Kidney epithelial cell (primary cell): ENCODE data around the gene KCNQ2. TPM values are rescaled to one million over a fixed set of nuclear protein-coding genes. Genes with fewer than 3 reads are reported as not detected.

ENCODE experiments used
- DNase-seq: peaks from one replicate; pipeline ENCODE4 v3.0.0-alpha.2; 2010; ENCODE audit warnings: low read depth
- H3K27me3 ChIP-seq: 2 replicates; pipeline ENCODE4 v1.6.0; 2011; ENCODE audit warnings: low read length; ENCODE audit not compliant: control insufficient read depth, insufficient read depth
- H3K36me3 ChIP-seq: 2 replicates; pipeline ENCODE4 v1.5.1; 2011; ENCODE audit warnings: low read length; ENCODE audit not compliant: control insufficient read depth, insufficient read depth
- H3K4me3 ChIP-seq: 2 replicates; pipeline ENCODE4 v1.5.1; 2011; ENCODE audit warnings: low read depth, mild to moderate bottlenecking, control low read depth, low read length
- total RNA-seq: library from RNA; depleted of rRNA; stranded (reverse); fragments of >200 nt; gene quantifications from 2 replicates; pipeline ENCODE4 v1.2.3, GENCODE V29; 2015
- TF ChIP-seq, protein P1 (sequence below): IDR thresholded peaks from 2 replicates; pipeline ENCODE4 v1.5.1; 2011; ENCODE audit warnings: mild to moderate bottlenecking, moderate library complexity, low read length, control low read depth, inconsistent platforms; ENCODE audit not compliant: insufficient read depth, poor library complexity, severe bottlenecking

Gene KCNQ2
- total RNA-seq, 1 donor from 2014 or later, result 0.04 TPM

DNA sequence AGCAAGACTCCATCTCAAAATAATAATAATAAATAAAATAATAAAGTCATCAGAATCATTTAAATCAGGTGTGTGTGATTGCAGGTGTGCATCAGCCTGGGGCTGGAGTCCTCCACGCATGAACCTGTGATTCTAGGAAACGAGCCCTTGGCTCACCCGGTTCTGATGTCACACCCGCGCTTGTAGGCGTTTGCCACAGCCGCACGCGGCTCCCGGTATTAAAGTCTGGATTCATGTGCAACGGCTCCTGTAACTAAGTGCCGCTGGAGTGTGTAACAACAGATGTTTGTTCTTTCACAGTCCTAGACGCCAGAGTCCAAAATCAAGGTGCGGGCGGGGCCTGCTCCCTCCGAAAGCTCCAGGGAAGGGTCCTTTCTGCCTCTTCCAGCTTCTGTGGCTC is 45.2 kb downstream of the KCNQ2 start:
- Histone ChIP-seq H3K27me3 (peaks cover 5% of the 10 kb centered on the region), H3K36me3 (no peaks in the 10 kb centered on the region), H3K4me3 (no peak overlapping the region)
- TF ChIP-seq, protein P1, sequence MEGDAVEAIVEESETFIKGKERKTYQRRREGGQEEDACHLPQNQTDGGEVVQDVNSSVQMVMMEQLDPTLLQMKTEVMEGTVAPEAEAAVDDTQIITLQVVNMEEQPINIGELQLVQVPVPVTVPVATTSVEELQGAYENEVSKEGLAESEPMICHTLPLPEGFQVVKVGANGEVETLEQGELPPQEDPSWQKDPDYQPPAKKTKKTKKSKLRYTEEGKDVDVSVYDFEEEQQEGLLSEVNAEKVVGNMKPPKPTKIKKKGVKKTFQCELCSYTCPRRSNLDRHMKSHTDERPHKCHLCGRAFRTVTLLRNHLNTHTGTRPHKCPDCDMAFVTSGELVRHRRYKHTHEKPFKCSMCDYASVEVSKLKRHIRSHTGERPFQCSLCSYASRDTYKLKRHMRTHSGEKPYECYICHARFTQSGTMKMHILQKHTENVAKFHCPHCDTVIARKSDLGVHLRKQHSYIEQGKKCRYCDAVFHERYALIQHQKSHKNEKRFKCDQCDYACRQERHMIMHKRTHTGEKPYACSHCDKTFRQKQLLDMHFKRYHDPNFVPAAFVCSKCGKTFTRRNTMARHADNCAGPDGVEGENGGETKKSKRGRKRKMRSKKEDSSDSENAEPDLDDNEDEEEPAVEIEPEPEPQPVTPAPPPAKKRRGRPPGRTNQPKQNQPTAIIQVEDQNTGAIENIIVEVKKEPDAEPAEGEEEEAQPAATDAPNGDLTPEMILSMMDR, result no peak
- DNase-seq, result no peak

DNA sequence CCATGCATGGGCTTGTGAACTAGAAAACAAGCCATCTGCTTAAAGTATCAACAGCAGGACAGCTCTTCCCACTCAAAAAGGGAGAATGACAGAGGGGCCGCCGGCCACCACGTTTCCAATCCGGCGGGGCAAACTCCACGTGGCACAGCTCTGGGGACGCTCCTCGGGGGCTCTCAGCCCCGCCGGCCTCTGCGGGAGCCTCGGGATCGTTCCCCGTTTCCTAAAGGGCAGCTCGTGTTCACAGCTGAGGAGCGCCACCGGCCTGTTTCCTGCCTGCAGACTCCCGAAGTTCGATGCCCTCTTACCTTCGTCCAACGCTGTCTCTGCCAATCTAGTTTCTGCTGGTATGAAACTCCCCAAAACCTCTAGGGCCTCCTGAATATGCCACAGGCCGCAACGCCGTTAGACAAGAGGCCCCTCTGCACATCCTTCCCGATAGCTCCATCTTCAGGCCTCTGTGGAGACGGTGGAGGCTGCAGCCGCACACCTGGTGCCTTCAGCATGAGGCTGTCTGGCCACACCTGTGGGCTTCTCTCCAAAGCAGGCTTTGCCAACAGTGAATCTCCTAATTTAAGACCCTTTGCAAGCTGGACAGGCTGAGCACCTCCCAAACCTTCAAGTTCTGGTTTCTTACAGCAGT is 46.5 kb downstream of the KCNQ2 start:
- Histone ChIP-seq H3K36me3 (no peaks in the 10 kb centered on the region), H3K4me3 (no peak overlapping the region), H3K27me3 (peaks cover 7% of the 10 kb centered on the region)
- TF ChIP-seq, protein P1, result no peak
- no peak for DNase-seq

DNA sequence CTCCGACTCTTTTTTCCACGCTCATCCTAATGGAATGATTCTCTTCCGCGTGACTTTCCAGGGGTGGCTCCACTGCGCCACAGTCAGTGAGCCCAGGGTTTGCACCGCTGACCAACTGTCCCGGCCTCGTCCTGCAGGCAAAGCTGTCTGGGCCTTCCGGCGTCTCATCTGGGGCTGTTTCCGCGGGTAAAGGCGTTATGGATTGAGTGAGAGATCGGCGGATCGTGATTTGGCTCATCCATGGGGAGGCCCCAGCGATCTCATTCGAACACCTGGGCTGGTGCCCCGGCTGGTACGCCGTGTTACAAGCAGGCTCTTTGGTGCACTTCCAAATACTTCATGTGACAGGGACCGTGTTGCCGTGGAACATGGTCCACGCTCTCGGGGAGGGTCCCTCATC is 47.8 kb downstream of the KCNQ2 start:
- DNase-seq, result no peak
- peaks cover 7% of the 10 kb centered on the region for H3K27me3 ChIP-seq
- TF ChIP-seq, protein P1, result no peak

DNA sequence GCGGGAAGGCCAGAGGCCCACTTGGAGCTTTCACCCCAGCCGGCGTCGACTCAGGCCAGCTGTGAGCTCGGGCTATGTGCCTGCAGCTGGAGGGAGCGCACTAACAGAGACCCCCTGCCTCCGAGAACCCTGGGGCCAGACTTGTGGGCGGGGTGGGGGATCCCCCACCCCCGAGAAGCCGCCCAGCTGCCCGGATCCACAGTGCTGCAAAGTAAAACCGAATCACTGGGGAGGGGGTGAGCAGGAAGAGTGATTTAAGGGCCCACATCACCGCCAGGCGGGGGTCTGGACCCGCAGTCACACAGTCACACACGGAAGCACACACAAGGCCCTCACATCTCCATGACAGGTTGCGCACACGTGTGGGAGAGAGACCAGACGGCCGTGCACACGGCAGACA is 48.7 kb downstream of the KCNQ2 start:
- TF ChIP-seq, protein P1, result no peak
- no peak overlapping the region for H3K4me3 ChIP-seq
- no peak for DNase-seq
- peaks cover 13% of the 10 kb centered on the region for H3K27me3 ChIP-seq
- no peaks in the 10 kb centered on the region for H3K36me3 ChIP-seq

More for the DNA sequence above, 47.8 kb downstream of the KCNQ2 start:
- Histone ChIP-seq H3K36me3 (no peaks in the 10 kb centered on the region), H3K4me3 (no peak overlapping the region)

DNA sequence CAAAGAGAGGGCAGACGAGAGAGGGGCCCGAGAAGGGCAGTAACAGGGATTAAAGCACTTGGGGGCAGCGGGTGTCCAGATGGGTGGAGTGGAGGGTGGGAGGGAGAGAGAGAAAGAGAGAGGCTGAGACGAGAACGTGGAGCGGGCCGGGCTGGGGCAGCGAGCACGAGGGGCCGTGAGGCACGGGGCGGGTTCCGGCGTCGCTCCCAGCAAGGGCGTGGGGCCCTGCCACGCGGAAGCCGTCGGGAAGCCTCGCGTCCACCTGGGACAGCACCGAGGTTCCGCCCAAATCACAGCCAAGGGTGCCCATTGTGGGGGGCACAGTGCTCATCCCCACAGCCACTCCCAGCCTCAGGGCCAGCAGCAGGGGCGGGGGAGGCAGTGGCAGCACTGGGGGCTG is 49.8 kb downstream of the KCNQ2 start:
- TF ChIP-seq, protein P1, result no peak
- no peak for DNase-seq
- H3K4me3 ChIP-seq, result no peak overlapping the region
- H3K36me3 ChIP-seq, result no peaks in the 10 kb centered on the region
- peaks cover 22% of the 10 kb centered on the region for H3K27me3 ChIP-seq

DNA sequence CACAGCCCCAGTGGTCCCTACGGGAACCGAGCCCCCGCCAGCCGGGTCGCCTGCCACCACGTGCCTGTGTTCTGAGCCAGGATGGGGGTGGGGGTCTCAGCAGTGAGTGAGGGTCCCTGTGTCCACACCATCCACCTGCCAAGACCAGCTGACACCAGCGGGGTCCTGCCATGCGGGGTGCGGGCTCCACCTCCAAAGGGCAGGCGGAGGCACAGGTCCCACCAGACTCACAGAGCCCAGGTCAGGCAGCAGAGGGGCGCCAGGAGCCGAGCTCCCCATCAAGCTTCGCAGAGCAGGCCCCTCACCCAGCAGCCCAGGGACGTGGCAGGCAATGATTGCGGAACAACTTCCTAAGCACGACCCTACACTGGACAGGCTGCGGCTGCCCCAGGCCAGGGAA is 50.5 kb downstream of the KCNQ2 start:
- Histone ChIP-seq H3K4me3 (no peak overlapping the region), H3K36me3 (no peaks in the 10 kb centered on the region), H3K27me3 (peaks cover 29% of the 10 kb centered on the region)
- no peak for DNase-seq
- TF ChIP-seq, protein P1, result no peak
